Keratinocyte (primary cell): ENCODE results near the gene OR9Q2. TPM values are rescaled to one million over a fixed set of nuclear protein-coding genes. Genes with fewer than 3 reads are reported as not detected.

Source experiments
- DNase-seq: peaks from one replicate; pipeline ENCODE4 v3.0.0-alpha.2; 2011; ENCODE audit warnings: low read depth, missing footprints, low spot score
- FAIRE-seq: peaks from 2 replicates; lab custom pipeline; 2011; peaks lifted over from hg19 to GRCh38; lab: Jason Lieb, UNC
- H2AFZ ChIP-seq: 2 replicates; pipeline ENCODE4 v1.6.0; 2012; ENCODE audit warnings: low read length, control low read depth, inconsistent platforms; ENCODE audit not compliant: control insufficient read depth
- H3K27ac ChIP-seq: 2 replicates; pipeline ENCODE4 v1.5.1; 2011; ENCODE audit warnings: low read length; ENCODE audit not compliant: control insufficient read depth, insufficient read depth
- H3K27me3 ChIP-seq: 3 replicates; pipeline ENCODE4 v1.6.0; 2011; ENCODE audit warnings: low read length; ENCODE audit not compliant: control insufficient read depth, insufficient read depth; ENCODE audit errors: extremely low read depth
- H3K36me3 ChIP-seq, 2 experiments: 2 replicates in 1 of 2; 3 replicates in 1 of 2; pipeline ENCODE4 v1.5.1; 2011; ENCODE audit warnings: low read length in 2 of 2, mild to moderate bottlenecking in 1 of 2; ENCODE audit not compliant: control insufficient read depth in 2 of 2, insufficient read depth in 2 of 2; ENCODE audit errors: extremely low read depth in 1 of 2
- H3K4me1 ChIP-seq: 3 replicates; pipeline ENCODE4 v1.5.1; 2011; ENCODE audit warnings: low read length; ENCODE audit not compliant: control insufficient read depth, insufficient read depth; ENCODE audit errors: extremely low read depth
- H3K4me2 ChIP-seq: 3 replicates; pipeline ENCODE4 v1.6.0; 2011; ENCODE audit warnings: low read depth, low read length; ENCODE audit not compliant: control insufficient read depth, insufficient read depth; ENCODE audit errors: extremely low read depth
- H3K4me3 ChIP-seq, 3 experiments: fragments of 200-600 bp in 1 of 3; sonication (generic) in 1 of 3; 2 replicates in 2 of 3; 3 replicates in 1 of 3; pipeline ENCODE4 v1.5.1; 2011 to 2016; ENCODE audit warnings: low read length in 3 of 3, mild to moderate bottlenecking in 3 of 3, control low read depth in 2 of 3, inconsistent platforms in 1 of 3, low read depth in 1 of 3, mixed read lengths in 1 of 3, mixed run types in 1 of 3, moderate library complexity in 1 of 3; ENCODE audit not compliant: control insufficient read depth in 2 of 3, insufficient read depth in 2 of 3; ENCODE audit errors: extremely low read depth in 1 of 3
- H3K79me2 ChIP-seq: 2 replicates; pipeline ENCODE4 v1.6.0; 2012; ENCODE audit warnings: low read length; ENCODE audit not compliant: control insufficient read depth, insufficient read depth
- H3K9ac ChIP-seq: 3 replicates; pipeline ENCODE4 v1.6.0; 2011; ENCODE audit warnings: low read length; ENCODE audit not compliant: control insufficient read depth, insufficient read depth; ENCODE audit errors: extremely low read depth
- H3K9me1 ChIP-seq: 3 replicates; pipeline ENCODE4 v1.6.0; 2011; ENCODE audit warnings: low read length; ENCODE audit not compliant: control insufficient read depth, insufficient read depth; ENCODE audit errors: extremely low read depth
- H3K9me3 ChIP-seq: 2 replicates; pipeline ENCODE4 v1.5.1; 2012; ENCODE audit warnings: low read depth, low read length; ENCODE audit not compliant: control insufficient read depth
- H4K20me1 ChIP-seq: 3 replicates; pipeline ENCODE4 v1.6.0; 2011; ENCODE audit warnings: low read length; ENCODE audit not compliant: control insufficient read depth, insufficient read depth; ENCODE audit errors: extremely low read depth
- CTCF ChIP-seq, 3 experiments: IDR thresholded peaks in 1 of 3; conservative IDR thresholded peaks in 1 of 3; optimal IDR thresholded peaks in 1 of 3; 2 replicates in 2 of 3; 3 replicates in 1 of 3; pipeline versions ENCODE3 to v1.5.1; 2011; ENCODE audit warnings: low read length in 3 of 3, mild to moderate bottlenecking in 3 of 3, moderate library complexity in 2 of 3, control low read depth in 1 of 3, inconsistent platforms in 1 of 3; ENCODE audit not compliant: insufficient read depth in 2 of 3; ENCODE audit errors: extremely low read depth in 1 of 3
- EZH2 ChIP-seq: IDR thresholded peaks from one replicate; pipeline ENCODE4 v1.6.1; 2012; ENCODE audit warnings: inconsistent platforms, mild to moderate bottlenecking, low read length, moderate library complexity
- dilution Hi-C: fragments of 300-500 bp; cut with MboI; formaldehyde crosslinking; loops from one replicate; pipeline ENCODE4 v1.7.0; 2020; ENCODE audit warnings: low sequenced_read_pairs; ENCODE audit not compliant: extremely low pct_ligation_motif_present
- polyA plus RNA-seq, 5 experiments: library from polyadenylated mRNA; depleted of rRNA in 3 of 5; stranded (reverse) in 3 of 5; stranded (forward) in 1 of 5; unstranded in 1 of 5; fragments of >200 nt; gene quantifications; 1 replicate in 1 of 5; 2 replicates in 3 of 5; 3 replicates in 1 of 5; pipeline versions ENCODE4 v1.2.1 to v1.2.3, GENCODE V29; 2011 to 2012; ENCODE audit warnings: missing spikeins in 2 of 5, low read depth in 1 of 5, low replicate concordance in 1 of 5

Gene OR9Q2
- polyA plus RNA-seq, 1 donor (not counting 4 experiments of a cell fraction or from before 2014, with no cell fraction given) = not detected

GRCh38 chr11:58192229-58192628 lies 3.4 kb downstream of the OR9Q2 start:
- H3K4me1 ChIP-seq = no peaks in the 10 kb centered on the region
- H3K79me2 ChIP-seq = no peaks in the 10 kb centered on the region
- no peaks in the 10 kb centered on the region for H3K9me3 ChIP-seq
- dilution Hi-C loops = no loop called here
- no peaks in the 10 kb centered on the region for H3K27me3 ChIP-seq
- H3K36me3 ChIP-seq = no peaks in the 10 kb centered on the region
- FAIRE-seq (no peak), DNase-seq (no peak)
- H3K9me1 ChIP-seq = no peaks in the 10 kb centered on the region
- H3K4me2 ChIP-seq = no peak overlapping the region
- H4K20me1 ChIP-seq = no peaks in the 10 kb centered on the region
- no peak overlapping the region for H3K4me3 ChIP-seq
- no peak overlapping the region for H3K27ac ChIP-seq
- H2AFZ ChIP-seq = no peak overlapping the region
- H3K9ac ChIP-seq = no peak overlapping the region
- TF ChIP-seq CTCF (optimal IDR thresholded peaks at IDR 0.05 in 1 of 3, IDR thresholded peaks at IDR 0.05 in 1 of 3, conservative IDR thresholded peaks at IDR 0.05 in 1 of 3; ENCODE audit: extremely low read depth in 1 of 3, insufficient read depth in 2 of 3, low read length in 3 of 3) = no peak
- TF ChIP-seq EZH2 = no peak

GRCh38 chr11:58193391-58193790 lies 4.5 kb downstream of the OR9Q2 start:
- H3K4me3 ChIP-seq = no peak overlapping the region
- H3K4me1 ChIP-seq = no peaks in the 10 kb centered on the region
- no peaks in the 10 kb centered on the region for H3K9me1 ChIP-seq
- H3K9ac ChIP-seq = no peak overlapping the region
- DNase-seq (no peak), FAIRE-seq (no peak)
- no peak overlapping the region for H3K4me2 ChIP-seq
- no peaks in the 10 kb centered on the region for H4K20me1 ChIP-seq
- no peak overlapping the region for H3K27ac ChIP-seq
- no peaks in the 10 kb centered on the region for H3K79me2 ChIP-seq
- no peaks in the 10 kb centered on the region for H3K27me3 ChIP-seq
- H2AFZ ChIP-seq = no peak overlapping the region
- TF ChIP-seq CTCF (optimal IDR thresholded peaks at IDR 0.05 in 1 of 3, IDR thresholded peaks at IDR 0.05 in 1 of 3, conservative IDR thresholded peaks at IDR 0.05 in 1 of 3; ENCODE audit: extremely low read depth in 1 of 3, insufficient read depth in 2 of 3, low read length in 3 of 3) (no peak), EZH2 (no peak)
- H3K36me3 ChIP-seq = no peaks in the 10 kb centered on the region
- H3K9me3 ChIP-seq = no peaks in the 10 kb centered on the region
- dilution Hi-C loops = no loop called here
